Stimulated activated CD8-positive, alpha-beta memory T cell treated with anti-CD3 and anti-CD28 coated beads, Interleukin-4, amount 100 ng/mL, for 48 hours (primary cell): ENCODE data around the gene CCR4.
"Not testable (repeated sequence)": the region's sequence is repeated elsewhere in the genome, so short reads cannot be mapped to it uniquely, and the experiment has no call there.

Experiments used
- DNase-seq: peaks from one replicate; pipeline ENCODE4 v3.0.0-alpha.2; 2020

The CCR4 gene

GRCh38 chr3:32954506-32954905 lies 3.1 kb downstream of the CCR4 start:
- no peak for DNase-seq

GRCh38 chr3:32956750-32957570 lies 5.5 kb downstream of the CCR4 start:
- DNase-seq, result no peak

- DNase-seq, result no peak
Observed at GRCh38 chr3:32958509-32958908, 7.1 kb downstream of the CCR4 start.

GRCh38 chr3:32959371-32959770 lies 7.9 kb downstream of the CCR4 start:
- no peak for DNase-seq

- no peak for DNase-seq
Observed at GRCh38 chr3:32960404-32961170, 9.1 kb downstream of the CCR4 start.

GRCh38 chr3:32961189-32961715 lies 9.8 kb downstream of the CCR4 start:
- peak; percentile 60 for DNase-seq

- peak; percentile 41 for DNase-seq
Observed at GRCh38 chr3:32963871-32964270, 12.4 kb downstream of the CCR4 start.

- DNase-seq, result peak; percentile 23
Observed at GRCh38 chr3:32964781-32965180, 13.3 kb downstream of the CCR4 start.

GRCh38 chr3:32965617-32966213 lies 14.3 kb downstream of the CCR4 start:
- DNase-seq, result peak; percentile 18

GRCh38 chr3:32966627-32967026 lies 15.2 kb downstream of the CCR4 start:
- DNase-seq, result peak; percentile 3

GRCh38 chr3:32968166-32968919 lies 16.9 kb downstream of the CCR4 start:
- peak; percentile 2 for DNase-seq

GRCh38 chr3:32968920-32969389 lies 17.5 kb downstream of the CCR4 start:
- DNase-seq, result peak; percentile 16

- peak; percentile 12 for DNase-seq
Observed at GRCh38 chr3:32969656-32970055, 18.2 kb downstream of the CCR4 start.

GRCh38 chr3:32971291-32971690 lies 19.8 kb downstream of the CCR4 start:
- DNase-seq, result not testable (repeated sequence)

GRCh38 chr3:32972482-32973146 lies 21.2 kb downstream of the CCR4 start:
- DNase-seq, result peak; percentile 6

GRCh38 chr3:32973982-32974381 lies 22.5 kb downstream of the CCR4 start:
- peak; percentile 27 for DNase-seq

- DNase-seq, result peak; percentile 16
Observed at GRCh38 chr3:32975891-32976595, 24.6 kb downstream of the CCR4 start.

- peak; percentile 5 for DNase-seq
Observed at GRCh38 chr3:32977861-32978260, 26.4 kb downstream of the CCR4 start.

GRCh38 chr3:32978331-32978730 lies 26.9 kb downstream of the CCR4 start:
- DNase-seq, result no peak

GRCh38 chr3:32983124-32983523 lies 31.7 kb downstream of the CCR4 start:
- no peak for DNase-seq

GRCh38 chr3:32984918-32985317 lies 33.5 kb downstream of the CCR4 start:
- DNase-seq, result not testable (repeated sequence)
